ENCODE results near the gene SEC24A. TPM values are rescaled to one million over a fixed set of nuclear protein-coding genes. Genes with fewer than 3 reads are reported as not detected.
"Not testable (repeated sequence)": the region's sequence is repeated elsewhere in the genome, so short reads cannot be mapped to it uniquely, and the experiment has no call there.

The SEC24A gene
- total RNA-seq, 1 donor = 30.0 TPM

- not testable (repeated sequence) for DNase-seq (ENCODE audit: insufficient read length, low spot score, missing footprints); H2AFZ ChIP-seq (ENCODE audit: low read length); H3K27me3 ChIP-seq (ENCODE audit: insufficient read depth, low read length); H3K4me1 ChIP-seq (ENCODE audit: insufficient read depth, low read length); H3K4me3 ChIP-seq (ENCODE audit: insufficient read depth, low read length); H3K4me2 ChIP-seq (ENCODE audit: insufficient read depth, low read length); H3K79me2 ChIP-seq (ENCODE audit: insufficient read depth, low read length); H3K27ac ChIP-seq (ENCODE audit: low read depth, low read length); H3K9me3 ChIP-seq (ENCODE audit: low read depth, low read length); H4K20me1 ChIP-seq (ENCODE audit: insufficient read depth, low read length)
- peaks cover 86% of the 10 kb centered on the region for H3K36me3 ChIP-seq (ENCODE audit: insufficient read depth, low read length)
Measured at GRCh38 chr5:134690144-134690543, 41.6 kb downstream of the SEC24A start.

- no peak overlapping the region for H3K4me3 ChIP-seq (ENCODE audit: insufficient read depth, low read length)
- peaks cover 3% of the 10 kb centered on the region for H3K79me2 ChIP-seq (ENCODE audit: insufficient read depth, low read length)
- no peaks in the 10 kb centered on the region for H3K9me3 ChIP-seq (ENCODE audit: low read depth, low read length)
- no peaks in the 10 kb centered on the region for H3K27me3 ChIP-seq (ENCODE audit: insufficient read depth, low read length)
- DNase-seq (ENCODE audit: insufficient read length, low spot score, missing footprints) = no peak
- H3K4me2 ChIP-seq (ENCODE audit: insufficient read depth, low read length) = no peak overlapping the region
- TF ChIP-seq CTCF (IDR thresholded peaks at IDR 0.05; ENCODE audit: extremely low read depth, low read depth, low read length) = no peak
- H3K36me3 ChIP-seq (ENCODE audit: insufficient read depth, low read length) = peaks cover 75% of the 10 kb centered on the region
- H4K20me1 ChIP-seq (ENCODE audit: insufficient read depth, low read length) = no peaks in the 10 kb centered on the region
- H3K4me1 ChIP-seq (ENCODE audit: insufficient read depth, low read length) = no peaks in the 10 kb centered on the region
- no peak overlapping the region for H3K27ac ChIP-seq (ENCODE audit: low read depth, low read length)
- no peak overlapping the region for H2AFZ ChIP-seq (ENCODE audit: low read length)
Measured at GRCh38 chr5:134692722-134693121, 44.1 kb downstream of the SEC24A start.

GRCh38 chr5:134708301-134708700, 59.7 kb downstream of the SEC24A start:
- TF ChIP-seq CTCF (IDR thresholded peaks at IDR 0.05; ENCODE audit: extremely low read depth, low read depth, low read length) = no peak
- H3K9me3 ChIP-seq (ENCODE audit: low read depth, low read length) = no peaks in the 10 kb centered on the region
- no peak overlapping the region for H3K4me2 ChIP-seq (ENCODE audit: insufficient read depth, low read length)
- H3K4me1 ChIP-seq (ENCODE audit: insufficient read depth, low read length) = no peaks in the 10 kb centered on the region
- H3K27me3 ChIP-seq (ENCODE audit: insufficient read depth, low read length) = no peaks in the 10 kb centered on the region
- DNase-seq (ENCODE audit: insufficient read length, low spot score, missing footprints) = no peak
- no peak overlapping the region for H2AFZ ChIP-seq (ENCODE audit: low read length)
- H3K36me3 ChIP-seq (ENCODE audit: insufficient read depth, low read length) = peaks cover 71% of the 10 kb centered on the region
- H3K79me2 ChIP-seq (ENCODE audit: insufficient read depth, low read length) = no peaks in the 10 kb centered on the region
- no peak overlapping the region for H3K4me3 ChIP-seq (ENCODE audit: insufficient read depth, low read length)
- no peaks in the 10 kb centered on the region for H4K20me1 ChIP-seq (ENCODE audit: insufficient read depth, low read length)
- H3K27ac ChIP-seq (ENCODE audit: low read depth, low read length) = no peak overlapping the region

- Histone ChIP-seq H3K36me3 (ENCODE audit: insufficient read depth, low read length) (peaks cover 74% of the 10 kb centered on the region), H3K9me3 (ENCODE audit: low read depth, low read length) (no peaks in the 10 kb centered on the region), H3K27me3 (ENCODE audit: insufficient read depth, low read length) (no peaks in the 10 kb centered on the region), H3K4me2 (ENCODE audit: insufficient read depth, low read length) (no peak overlapping the region), H3K27ac (ENCODE audit: low read depth, low read length) (no peak overlapping the region), H3K4me1 (ENCODE audit: insufficient read depth, low read length) (no peaks in the 10 kb centered on the region), H4K20me1 (ENCODE audit: insufficient read depth, low read length) (no peaks in the 10 kb centered on the region), H2AFZ (ENCODE audit: low read length) (no peak overlapping the region), H3K79me2 (ENCODE audit: insufficient read depth, low read length) (no peaks in the 10 kb centered on the region), H3K4me3 (ENCODE audit: insufficient read depth, low read length) (no peak overlapping the region)
- TF ChIP-seq CTCF (IDR thresholded peaks at IDR 0.05; ENCODE audit: extremely low read depth, low read depth, low read length) = no peak
- no peak for DNase-seq (ENCODE audit: insufficient read length, low spot score, missing footprints)
Measured at GRCh38 chr5:134714120-134714519, 65.5 kb downstream of the SEC24A start.
